Neuron (in vitro differentiated cells): ENCODE data around the gene TAF4.
"Not testable (repeated sequence)": the region's sequence is repeated elsewhere in the genome, so short reads cannot be mapped to it uniquely, and the experiment has no call there.

Experiments used
- H2AFZ ChIP-seq: one replicate; pipeline ENCODE4 v1.6.1; 2013; ENCODE audit warnings: low read depth, mild to moderate bottlenecking, inconsistent platforms, low read length, moderate library complexity
- H3K27me3 ChIP-seq: one replicate; pipeline ENCODE4 v1.6.1; 2013; ENCODE audit warnings: low read length; ENCODE audit not compliant: insufficient read depth
- H3K36me3 ChIP-seq: one replicate; pipeline ENCODE4 v1.6.1; 2013; ENCODE audit warnings: low read length; ENCODE audit not compliant: insufficient read depth
- H3K4me1 ChIP-seq: one replicate; pipeline ENCODE4 v1.6.1; 2013; ENCODE audit warnings: low read length; ENCODE audit not compliant: insufficient read depth
- H3K4me3 ChIP-seq: 2 replicates; pipeline ENCODE4 v1.5.1; 2013; ENCODE audit warnings: mild to moderate bottlenecking, low read length, moderate library complexity
- H3K9me3 ChIP-seq: one replicate; pipeline ENCODE4 v1.6.1; 2013; ENCODE audit warnings: low read length

The TAF4 gene

DNA sequence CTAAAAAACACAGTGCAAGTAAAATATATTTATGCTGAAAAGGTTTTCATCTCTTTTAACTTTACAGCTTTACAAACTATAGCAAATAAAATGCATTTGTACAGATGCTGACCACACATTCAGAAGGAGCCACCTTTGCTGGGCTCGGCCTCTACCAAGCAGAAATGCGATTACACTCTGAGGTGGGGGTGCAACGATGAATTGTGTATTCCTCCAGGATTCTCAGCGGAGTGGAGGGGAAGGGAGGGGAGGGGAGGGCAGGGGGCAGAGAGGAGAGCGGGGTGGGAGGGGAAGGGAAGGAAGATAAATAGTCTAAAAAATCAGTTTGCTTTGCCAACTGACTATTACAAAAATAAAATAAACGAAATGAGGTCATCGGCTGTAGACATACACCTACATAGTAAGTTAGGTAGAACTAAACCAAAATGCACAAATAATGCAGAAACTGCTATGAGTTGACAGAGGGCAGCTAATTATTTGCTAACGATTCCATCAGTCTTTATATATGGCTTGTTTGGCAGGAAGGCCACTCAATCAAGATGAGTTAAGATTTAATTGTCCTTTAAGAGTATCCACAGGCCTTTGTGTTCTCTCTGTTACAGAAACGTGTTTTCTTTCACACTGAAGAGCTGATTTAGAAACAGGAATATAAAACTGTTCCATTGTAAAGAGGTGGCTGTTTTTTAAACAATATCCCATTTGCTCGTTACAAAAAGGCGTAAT lies 90.1 kb downstream of the TAF4 start:
- peaks cover 20% of the 10 kb centered on the region for H3K9me3 ChIP-seq
- no peak overlapping the region for H2AFZ ChIP-seq
- H3K4me3 ChIP-seq = no peak overlapping the region
- H3K27me3 ChIP-seq = no peaks in the 10 kb centered on the region
- peaks cover 34% of the 10 kb centered on the region for H3K36me3 ChIP-seq
- peaks cover 22% of the 10 kb centered on the region for H3K4me1 ChIP-seq

DNA sequence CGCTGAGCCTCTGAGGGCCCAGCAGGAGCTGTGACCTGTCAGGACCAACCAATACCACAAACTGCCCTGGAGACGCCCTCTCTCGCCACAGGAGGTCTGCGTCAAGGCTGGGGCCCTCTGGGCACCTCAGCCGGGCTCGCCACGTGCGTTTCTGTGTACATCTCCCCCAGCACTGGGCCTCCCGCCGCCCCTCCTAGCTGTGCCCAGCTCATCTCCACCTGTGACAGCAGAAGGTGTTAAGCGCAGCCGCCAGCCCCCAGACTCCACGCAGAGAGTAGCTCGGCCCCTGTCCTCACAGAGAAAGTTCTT lies 91.4 kb downstream of the TAF4 start:
- Histone ChIP-seq H3K36me3 (peaks cover 28% of the 10 kb centered on the region), H2AFZ (no peak overlapping the region), H3K4me1 (peaks cover 22% of the 10 kb centered on the region), H3K9me3 (peaks cover 17% of the 10 kb centered on the region), H3K27me3 (no peaks in the 10 kb centered on the region), H3K4me3 (no peak overlapping the region)

DNA sequence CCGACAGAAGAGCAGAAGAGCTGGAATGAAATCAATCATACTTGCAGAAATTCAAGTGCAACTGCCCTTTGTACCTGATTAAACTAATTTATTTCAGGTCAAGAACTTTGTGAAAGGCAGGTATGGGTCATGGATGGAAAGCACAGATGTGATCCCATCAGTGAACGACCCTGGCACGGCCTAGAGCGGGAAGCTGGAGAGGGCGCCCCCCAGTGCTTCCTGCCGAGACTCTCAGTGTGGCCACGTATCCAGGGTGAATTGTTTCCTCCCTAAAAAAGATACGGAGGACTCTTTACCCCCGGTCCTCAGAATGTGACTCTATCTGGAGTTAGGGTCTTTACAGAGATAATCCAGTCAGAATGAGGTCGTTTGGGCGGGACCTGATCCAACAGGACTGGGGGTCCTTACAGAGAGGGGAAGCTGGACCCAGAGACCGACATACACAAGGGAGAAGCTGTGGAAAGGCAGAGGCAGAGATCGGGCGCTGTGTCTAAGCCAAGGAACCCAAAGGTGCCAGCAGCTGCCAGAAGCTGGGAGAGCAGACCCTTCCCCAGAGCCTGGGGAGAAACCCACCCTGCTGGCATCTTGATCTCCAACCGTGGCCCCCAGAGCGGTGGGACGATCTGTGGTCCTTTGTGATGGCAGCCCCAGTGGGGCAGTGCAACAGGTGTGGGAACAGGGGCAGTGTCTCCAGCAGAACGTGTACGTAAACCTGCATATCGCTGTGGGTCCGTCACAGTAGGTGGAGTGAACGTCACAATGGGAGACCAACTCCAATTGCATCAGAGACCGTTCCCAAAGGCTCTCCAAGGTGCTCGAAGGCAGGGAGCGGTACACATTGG lies 91.9 kb downstream of the TAF4 start:
- Histone ChIP-seq H2AFZ (no peak overlapping the region), H3K36me3 (peaks cover 25% of the 10 kb centered on the region), H3K27me3 (no peaks in the 10 kb centered on the region), H3K9me3 (peaks cover 17% of the 10 kb centered on the region), H3K4me1 (peaks cover 22% of the 10 kb centered on the region), H3K4me3 (no peak overlapping the region)

DNA sequence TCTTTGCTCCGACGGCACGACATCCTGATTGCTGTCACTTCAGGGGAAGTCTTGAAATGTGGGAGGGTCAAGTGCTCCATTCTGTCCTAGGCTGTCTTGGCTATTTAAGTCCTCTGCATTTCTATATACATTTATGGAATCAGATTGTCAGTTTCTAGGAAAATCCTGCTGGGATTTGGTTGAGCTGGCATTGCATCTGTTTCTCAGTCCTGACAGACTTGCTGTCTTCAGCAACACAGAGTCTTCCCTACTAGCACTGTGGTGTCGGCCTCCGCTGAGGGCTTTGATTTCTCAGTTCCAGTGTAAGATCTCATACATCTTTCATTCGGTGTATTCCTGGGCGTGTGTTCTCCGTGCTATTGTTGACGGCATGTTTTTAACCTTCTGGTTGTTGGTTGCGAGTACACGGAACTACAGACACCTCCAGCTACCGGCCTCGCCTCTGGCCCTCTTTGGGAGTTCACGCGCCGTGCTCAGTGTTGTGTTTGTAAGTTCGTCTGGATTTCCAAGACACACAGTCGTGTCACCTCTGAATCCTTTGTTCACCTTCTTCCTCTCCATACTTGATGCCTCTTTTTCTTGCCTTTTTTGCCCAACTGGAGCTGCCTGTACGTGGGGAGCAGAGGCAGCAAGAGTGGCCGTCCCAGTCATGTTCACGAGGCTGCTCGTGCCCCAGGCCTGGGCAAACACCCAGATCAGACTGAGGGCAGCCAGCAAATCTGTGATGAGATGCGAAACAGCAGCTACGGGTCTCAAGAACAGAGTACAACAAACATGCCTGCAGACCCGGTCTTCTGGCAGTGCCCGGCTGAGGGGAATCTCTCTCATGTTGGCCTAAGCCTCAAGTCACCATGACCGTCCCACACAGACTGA lies 92.8 kb downstream of the TAF4 start:
- no peaks in the 10 kb centered on the region for H3K27me3 ChIP-seq
- H3K9me3 ChIP-seq = peaks cover 17% of the 10 kb centered on the region
- no peak overlapping the region for H3K4me3 ChIP-seq
- H3K4me1 ChIP-seq = peaks cover 22% of the 10 kb centered on the region
- no peak overlapping the region for H2AFZ ChIP-seq
- H3K36me3 ChIP-seq = peaks cover 25% of the 10 kb centered on the region

DNA sequence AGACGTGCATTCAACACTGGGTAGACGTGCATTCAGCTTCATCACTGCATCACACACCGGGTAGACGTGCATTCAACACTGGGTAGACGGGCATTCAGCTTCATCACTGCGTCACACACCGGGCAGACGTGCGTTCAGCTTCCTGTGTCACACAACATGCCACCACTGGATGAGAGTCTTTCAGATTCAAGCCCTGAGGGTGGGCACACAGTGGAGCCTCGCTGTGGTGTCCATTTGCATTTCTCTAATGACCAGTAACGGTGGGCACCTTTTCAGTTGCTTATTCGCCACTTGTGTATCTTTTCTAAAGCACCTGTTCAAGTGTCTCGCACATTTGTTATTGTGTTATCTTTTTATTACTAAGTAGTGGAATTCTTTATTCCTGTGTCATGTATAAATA lies 94.1 kb downstream of the TAF4 start:
- not testable (repeated sequence) for H3K27me3 ChIP-seq, H3K4me3 ChIP-seq, H2AFZ ChIP-seq
- peaks cover 17% of the 10 kb centered on the region for H3K9me3 ChIP-seq
- H3K4me1 ChIP-seq = peaks cover 19% of the 10 kb centered on the region
- H3K36me3 ChIP-seq = peaks cover 25% of the 10 kb centered on the region

DNA sequence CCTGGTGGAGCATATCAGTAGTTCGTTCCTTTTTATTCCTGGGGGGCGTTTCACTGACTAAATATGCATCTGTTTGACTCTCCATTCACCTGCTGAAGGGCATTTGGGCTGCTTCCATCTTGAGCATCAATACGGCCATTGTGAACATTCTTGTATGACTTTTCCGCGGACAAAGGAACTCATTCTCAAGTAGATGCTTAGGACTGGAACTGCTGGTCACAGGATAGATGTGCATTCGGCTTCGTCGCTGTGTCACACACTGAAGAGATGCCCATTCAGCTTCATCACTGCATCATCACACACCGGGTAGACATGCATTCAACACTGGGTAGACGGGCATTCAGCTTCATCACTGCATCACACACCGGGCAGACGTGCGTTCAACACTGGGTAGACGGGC lies 95.3 kb downstream of the TAF4 start:
- Histone ChIP-seq H3K9me3 (peaks cover 17% of the 10 kb centered on the region), H2AFZ (no peak overlapping the region), H3K4me1 (peaks cover 7% of the 10 kb centered on the region), H3K27me3 (no peaks in the 10 kb centered on the region), H3K4me3 (no peak overlapping the region), H3K36me3 (peaks cover 25% of the 10 kb centered on the region)

DNA sequence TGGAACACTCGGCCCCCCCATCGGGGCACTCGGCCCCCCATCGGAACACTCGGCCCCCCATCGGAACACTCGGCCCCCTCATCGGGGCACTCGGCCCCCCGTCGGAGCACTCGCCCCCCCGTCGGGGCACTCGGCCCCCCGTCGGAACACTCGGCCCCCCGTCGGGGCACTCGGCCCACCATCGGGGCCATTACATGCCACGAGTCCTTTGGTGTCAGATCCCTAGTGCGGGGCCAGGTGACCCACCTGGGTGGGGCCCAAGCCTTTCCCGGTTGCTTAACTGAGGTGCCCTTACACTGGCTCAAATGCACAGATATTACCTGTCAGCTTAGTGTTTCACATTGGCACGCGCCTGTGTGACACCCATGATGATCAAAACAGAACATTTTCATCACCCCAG lies 95.9 kb downstream of the TAF4 start:
- Histone ChIP-seq H3K36me3 (peaks cover 25% of the 10 kb centered on the region), H3K4me3 (no peak overlapping the region), H3K9me3 (peaks cover 17% of the 10 kb centered on the region), H3K27me3 (no peaks in the 10 kb centered on the region), H3K4me1 (peaks cover 1% of the 10 kb centered on the region), H2AFZ (no peak overlapping the region)

DNA sequence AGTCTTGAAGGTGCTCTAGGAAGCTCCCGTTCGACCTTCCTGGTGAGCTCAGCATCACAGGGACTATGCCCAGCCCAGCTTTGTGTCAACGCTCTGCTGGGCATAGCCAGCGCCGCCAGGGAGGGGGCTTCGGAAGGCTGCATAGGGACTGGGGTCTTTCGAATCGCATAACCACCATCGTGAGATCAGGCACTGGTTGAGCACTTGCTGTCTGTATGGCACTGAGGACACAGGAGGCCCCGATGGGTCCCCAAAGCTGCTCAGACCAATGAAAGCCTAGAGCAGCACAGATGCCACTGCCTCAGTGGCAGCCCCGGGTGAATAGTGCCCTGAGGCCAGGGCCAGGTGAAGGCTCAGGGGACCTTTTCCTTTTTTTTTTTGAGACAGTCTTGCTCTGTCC lies 96.7 kb downstream of the TAF4 start:
- Histone ChIP-seq H3K27me3 (no peaks in the 10 kb centered on the region), H3K9me3 (peaks cover 17% of the 10 kb centered on the region), H2AFZ (no peak overlapping the region), H3K4me3 (no peak overlapping the region), H3K36me3 (peaks cover 19% of the 10 kb centered on the region), H3K4me1 (no peaks in the 10 kb centered on the region)

DNA sequence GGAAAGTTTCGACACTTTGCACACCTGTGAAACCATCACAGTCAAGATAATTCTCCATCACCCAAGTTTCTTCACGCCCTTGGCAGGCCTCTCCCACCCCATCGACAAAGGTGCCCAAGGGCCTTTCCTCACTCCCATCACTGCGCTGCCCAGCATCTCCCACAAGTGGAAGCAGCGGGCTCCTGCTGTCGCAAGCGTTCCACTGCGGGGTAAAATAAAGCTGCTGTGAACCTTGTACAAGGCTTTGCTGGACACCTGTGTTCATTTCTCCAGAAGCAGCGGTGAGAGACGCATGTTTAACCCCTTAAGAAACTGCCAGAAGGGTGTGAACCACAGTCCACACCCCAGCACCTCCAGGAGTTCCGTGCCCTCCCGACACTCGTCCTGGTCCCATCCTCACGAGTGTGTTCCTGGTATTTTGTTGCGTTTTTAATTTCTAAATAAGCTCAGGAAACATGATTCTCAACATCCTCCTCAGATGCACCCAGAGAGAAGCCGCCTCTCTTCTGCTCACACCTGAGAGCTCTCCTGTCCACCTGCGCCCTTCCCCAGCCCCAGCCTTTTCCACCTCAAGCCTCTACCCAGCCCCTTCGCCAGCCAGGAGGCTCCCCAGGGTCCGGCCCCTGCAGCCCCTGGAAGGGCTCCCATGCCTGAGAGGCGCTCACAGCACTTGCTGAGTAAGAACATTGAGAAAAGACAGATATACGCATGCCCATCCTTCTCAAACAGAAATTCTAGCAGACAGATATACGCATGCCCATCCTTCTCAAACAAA lies 97.5 kb downstream of the TAF4 start:
- Histone ChIP-seq H3K36me3 (peaks cover 12% of the 10 kb centered on the region), H3K27me3 (no peaks in the 10 kb centered on the region)

DNA sequence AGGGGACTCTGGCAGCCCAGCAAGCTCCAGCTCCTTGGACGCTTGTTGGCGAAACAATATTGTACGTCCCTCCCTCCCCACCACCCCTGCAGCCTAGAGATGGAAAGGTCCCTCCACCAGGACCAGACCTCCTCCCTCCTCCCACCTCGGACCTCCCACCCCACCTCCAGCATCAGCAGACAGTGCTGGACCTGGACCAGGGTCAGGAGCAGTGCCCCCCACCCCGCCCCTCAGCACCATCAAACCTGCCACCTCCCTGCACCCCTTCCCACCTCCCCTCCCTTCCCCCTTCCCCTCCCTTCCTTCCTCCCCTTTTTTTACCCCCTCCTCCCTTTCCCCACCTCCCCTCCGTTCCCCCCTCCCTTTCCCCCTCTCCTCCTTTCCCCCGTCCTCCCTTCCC lies 98.4 kb downstream of the TAF4 start:
- peaks cover 3% of the 10 kb centered on the region for H3K36me3 ChIP-seq
- H3K9me3 ChIP-seq = peaks cover 7% of the 10 kb centered on the region
- no peak overlapping the region for H2AFZ ChIP-seq
- no peaks in the 10 kb centered on the region for H3K27me3 ChIP-seq
- no peak overlapping the region for H3K4me3 ChIP-seq
- no peaks in the 10 kb centered on the region for H3K4me1 ChIP-seq

More for the DNA sequence above, 97.5 kb downstream of the TAF4 start:
- Histone ChIP-seq H3K9me3 (peaks cover 15% of the 10 kb centered on the region), H3K4me3 (no peak overlapping the region), H3K4me1 (no peaks in the 10 kb centered on the region), H2AFZ (no peak overlapping the region)

DNA sequence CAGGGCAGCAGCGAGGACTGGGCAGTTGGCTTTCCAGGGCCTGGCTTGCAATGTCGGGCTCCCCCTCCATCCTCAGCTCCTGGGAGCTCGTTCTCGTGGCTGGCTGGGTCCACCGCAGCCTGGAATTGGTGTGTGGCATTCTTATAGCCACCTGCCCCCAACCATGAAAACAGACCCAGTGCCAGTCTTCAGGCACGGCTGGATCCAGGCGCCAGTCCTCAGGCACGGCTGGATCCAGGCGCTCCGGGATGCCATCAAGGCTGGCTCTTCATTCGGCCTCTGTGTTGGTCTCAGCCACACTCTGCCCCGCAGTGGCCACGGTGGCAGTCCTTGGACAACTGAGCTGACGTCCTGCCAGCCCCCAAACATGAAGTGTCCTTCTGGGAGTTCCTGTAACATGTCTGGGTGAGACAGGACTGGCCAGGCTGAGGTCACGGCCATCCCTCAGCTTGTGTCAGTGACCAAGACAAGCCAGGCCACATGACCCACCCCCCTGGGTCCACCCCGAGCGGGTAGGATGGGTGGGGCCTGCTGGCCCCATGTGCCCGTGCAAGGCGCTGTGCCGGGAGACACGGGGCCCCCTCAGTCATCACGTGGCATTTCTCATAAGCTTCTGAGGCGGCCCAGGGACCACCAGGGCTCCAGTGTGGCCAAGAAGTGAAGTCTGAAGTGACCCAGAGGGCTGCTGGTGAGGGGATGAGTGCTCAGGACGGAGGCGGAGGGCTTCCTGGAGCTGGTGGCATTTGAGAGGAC lies 99.0 kb downstream of the TAF4 start:
- Histone ChIP-seq H3K4me3 (no peak overlapping the region), H3K36me3 (no peaks in the 10 kb centered on the region), H3K9me3 (peaks cover 4% of the 10 kb centered on the region), H2AFZ (no peak overlapping the region), H3K4me1 (no peaks in the 10 kb centered on the region), H3K27me3 (no peaks in the 10 kb centered on the region)
